Activated T-helper 2 cell treated with anti-CD3 and anti-CD28 coated beads, Interferon-gamma antibody, Interleukin-2, Interleukin-4, amounts not matched to agents 10 μg/mL and 5 μg/mL and 100 μg/mL, durations not matched to agents 14 hours and 24 hours and 36 hours (primary cell): ENCODE results near the gene ERFE. TPM values are rescaled to one million over a fixed set of nuclear protein-coding genes. Genes with fewer than 3 reads are reported as not detected.

Experiments
- DNase-seq: peaks from one replicate; pipeline ENCODE4 v3.0.0; 2021; ENCODE audit warnings: low spot score
- H3K27ac Mint-ChIP-seq: one replicate; pipeline ENCODE4 v1.8.0; 2021; ENCODE audit warnings: mixed read lengths
- H3K27me3 Mint-ChIP-seq: one replicate; pipeline ENCODE4 v1.8.0; 2021; ENCODE audit warnings: low read depth, mixed read lengths
- H3K36me3 Mint-ChIP-seq: one replicate; pipeline ENCODE4 v1.8.0; 2021; ENCODE audit warnings: low read depth, mixed read lengths
- H3K4me1 Mint-ChIP-seq: one replicate; pipeline ENCODE4 v1.8.0; 2021; ENCODE audit warnings: low read depth, mixed read lengths
- H3K4me3 Mint-ChIP-seq: one replicate; pipeline ENCODE4 v1.8.0; 2021; ENCODE audit warnings: low read depth, mild to moderate bottlenecking, moderate library complexity, mixed read lengths
- H3K9me3 Mint-ChIP-seq: one replicate; pipeline ENCODE4 v1.8.0; 2021; ENCODE audit warnings: mixed read lengths
- intact Hi-C: fragments of 100-400 bp; cut with micrococcal nuclease; formaldehyde crosslinking; loops from one replicate; pipeline ENCODE4 v1.15.1; 2023
- total RNA-seq: library from RNA; stranded (reverse); gene quantifications from 2 replicates; pipeline ENCODE4 v1.2.3, GENCODE V29; 2022

The ERFE gene
- total RNA-seq, 1 donor from 2014 or later, result 0.46 TPM

DNA sequence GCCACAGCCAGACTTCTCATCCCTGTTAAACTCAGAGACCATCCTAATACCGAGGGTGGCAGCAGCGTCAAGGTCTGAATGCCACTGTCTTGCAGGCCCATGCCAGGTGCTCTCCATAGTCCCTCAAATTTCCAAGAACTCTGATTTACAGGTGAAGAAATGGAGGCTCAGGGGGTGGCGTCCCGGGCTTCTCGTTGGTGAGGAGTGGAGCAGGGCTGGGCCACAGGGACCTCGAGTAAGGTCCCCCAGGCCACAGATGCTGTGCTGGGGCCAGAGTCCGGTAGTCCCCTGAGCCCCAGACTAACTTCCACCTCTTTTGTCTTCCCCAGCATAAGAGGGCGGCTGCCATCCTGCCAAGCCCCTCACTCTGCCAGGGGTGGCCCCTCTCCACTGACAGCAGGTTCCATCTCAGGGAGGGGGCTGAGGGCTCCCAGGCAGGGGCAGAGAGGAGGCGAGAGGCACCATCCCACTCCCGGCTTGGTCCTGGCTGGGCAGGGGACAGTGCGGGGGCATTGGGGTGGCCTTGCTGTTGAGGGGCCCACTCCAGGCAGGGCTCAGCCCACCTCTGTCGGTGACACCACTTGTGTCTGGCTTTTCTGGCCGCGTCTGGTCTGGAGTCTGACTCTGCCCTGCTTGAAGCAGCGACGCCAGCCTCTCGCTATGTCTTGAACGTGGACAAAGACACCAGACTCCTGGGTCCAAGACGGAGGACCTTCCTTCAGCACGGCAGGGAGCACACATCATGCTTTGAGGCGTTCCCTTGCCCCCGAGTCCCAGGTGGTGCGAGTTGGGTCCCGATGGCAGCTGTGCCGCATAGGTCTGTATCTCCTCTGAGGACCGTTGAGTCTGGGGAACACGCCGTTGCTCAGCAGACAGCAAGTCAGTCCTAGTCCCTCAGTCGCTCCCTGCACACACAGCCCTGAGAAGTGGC lies 36.2 kb upstream of the ERFE start:
- Mint-ChIP-seq H3K27ac (no peak overlapping the region), H3K27me3 (peaks cover 7% of the 10 kb centered on the region), H3K9me3 (no peaks in the 10 kb centered on the region), H3K36me3 (no peaks in the 10 kb centered on the region), H3K4me3 (no peak overlapping the region), H3K4me1 (no peaks in the 10 kb centered on the region)
- no peak for DNase-seq
- intact Hi-C loops, result no loop called here

DNA sequence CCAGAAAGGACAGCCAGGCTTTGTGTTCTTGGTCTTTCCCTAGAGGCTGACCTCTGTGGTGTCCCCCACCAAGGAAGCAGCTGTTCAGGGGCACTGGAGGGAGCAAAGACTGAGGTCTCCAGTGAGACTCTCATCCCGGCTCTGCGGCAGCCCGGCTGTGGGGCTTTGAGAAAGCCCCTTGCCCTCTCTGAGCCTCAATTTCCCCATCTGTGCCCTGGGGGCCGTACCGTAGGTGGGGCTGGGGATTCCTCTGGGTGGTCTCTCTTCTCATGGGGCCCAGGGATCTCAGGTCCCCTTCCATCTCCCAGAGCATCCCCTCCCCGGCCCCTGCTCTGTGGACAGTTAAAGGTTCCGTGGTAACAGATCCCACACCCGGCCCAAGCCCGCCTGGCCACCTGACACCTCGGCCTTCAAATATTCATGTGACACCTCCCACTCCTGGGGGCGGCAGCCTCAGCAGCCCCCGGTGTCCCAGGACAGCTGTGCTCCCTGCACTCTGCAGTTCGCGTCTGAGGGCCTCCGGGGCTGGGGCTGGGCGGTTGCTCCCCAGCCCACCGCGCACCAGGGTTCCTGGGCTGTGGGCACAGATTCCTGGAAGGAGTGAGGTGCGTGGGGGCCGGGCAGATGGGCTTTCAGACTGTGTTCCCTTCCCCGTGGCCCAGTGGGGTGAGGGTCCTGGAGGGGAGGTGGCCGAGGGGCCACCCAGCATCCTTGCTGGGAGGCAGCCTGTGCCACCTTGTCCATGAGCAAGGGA lies 35.4 kb upstream of the ERFE start:
- H3K27ac Mint-ChIP-seq, result no peak overlapping the region
- no peaks in the 10 kb centered on the region for H3K9me3 Mint-ChIP-seq
- H3K36me3 Mint-ChIP-seq, result no peaks in the 10 kb centered on the region
- peaks cover 4% of the 10 kb centered on the region for H3K27me3 Mint-ChIP-seq
- intact Hi-C loops, result no loop called here
- H3K4me3 Mint-ChIP-seq, result no peak overlapping the region
- H3K4me1 Mint-ChIP-seq, result no peaks in the 10 kb centered on the region
- DNase-seq, result no peak

DNA sequence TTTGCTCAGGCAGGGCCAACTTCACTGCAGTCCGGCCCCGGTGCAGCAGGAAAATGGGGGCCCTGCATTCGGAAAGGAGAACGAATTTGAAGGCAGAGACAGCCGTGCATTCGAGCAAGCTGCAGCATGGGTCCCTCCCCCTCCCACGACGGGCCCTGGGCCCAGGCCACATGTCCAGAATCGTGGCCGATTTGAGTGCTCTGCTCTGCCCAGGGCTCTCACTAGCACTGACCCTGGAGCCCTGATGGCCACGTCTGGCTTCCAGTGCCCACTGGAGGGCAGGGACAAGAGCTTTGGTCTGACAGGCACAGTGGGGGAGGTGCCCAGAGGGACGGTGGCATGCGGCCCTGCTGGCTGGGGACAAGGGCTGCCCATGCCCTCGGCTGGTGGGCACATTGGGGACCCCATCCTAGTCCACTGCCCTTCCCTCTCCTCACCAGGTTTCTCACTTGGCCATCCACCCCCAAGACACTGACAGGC lies 34.7 kb upstream of the ERFE start:
- DNase-seq, result no peak
- Mint-ChIP-seq H3K4me1 (no peaks in the 10 kb centered on the region), H3K9me3 (no peaks in the 10 kb centered on the region)

DNA sequence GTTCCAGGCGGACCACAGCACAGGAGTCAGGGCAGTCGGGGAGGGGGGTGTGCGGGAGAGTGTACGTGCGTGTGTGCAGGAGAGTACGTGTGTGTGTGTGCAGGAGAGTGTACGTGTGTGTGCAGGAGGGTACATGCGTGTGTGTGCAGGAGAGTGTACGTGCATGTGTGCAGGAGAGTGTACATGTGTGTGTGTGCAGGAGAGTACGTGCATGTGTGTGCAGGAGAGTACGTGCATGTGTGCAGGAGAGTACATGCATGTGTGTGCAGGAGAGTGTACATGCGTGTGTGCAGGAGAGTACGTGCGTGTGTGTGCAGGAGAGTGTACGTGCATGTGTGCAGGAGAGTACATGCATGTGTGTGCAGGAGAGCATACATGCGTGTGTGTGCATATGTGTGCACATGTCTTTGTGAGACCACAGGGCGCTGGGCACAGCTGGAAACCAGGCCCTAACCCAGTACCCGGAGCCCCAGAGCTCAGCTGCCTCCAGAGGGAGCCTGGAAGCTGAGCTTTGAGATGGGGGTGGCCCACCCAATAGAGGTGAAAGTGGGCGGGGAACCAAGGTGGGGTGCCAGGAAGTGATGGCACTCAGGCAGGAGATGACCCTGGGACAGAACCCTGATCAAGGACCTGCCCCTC lies 34.2 kb upstream of the ERFE start:
- no peaks in the 10 kb centered on the region for H3K27me3 Mint-ChIP-seq
- H3K36me3 Mint-ChIP-seq, result no peaks in the 10 kb centered on the region
- no peak overlapping the region for H3K27ac Mint-ChIP-seq
- no peak overlapping the region for H3K4me3 Mint-ChIP-seq
- no peaks in the 10 kb centered on the region for H3K9me3 Mint-ChIP-seq
- no peak for DNase-seq
- H3K4me1 Mint-ChIP-seq, result no peaks in the 10 kb centered on the region
- intact Hi-C loops, result no loop called here

More for the DNA sequence above, 34.7 kb upstream of the ERFE start:
- intact Hi-C loops, result no loop called here
- no peak overlapping the region for H3K27ac Mint-ChIP-seq
- H3K4me3 Mint-ChIP-seq, result no peak overlapping the region
- H3K27me3 Mint-ChIP-seq, result no peaks in the 10 kb centered on the region
- H3K36me3 Mint-ChIP-seq, result no peaks in the 10 kb centered on the region

DNA sequence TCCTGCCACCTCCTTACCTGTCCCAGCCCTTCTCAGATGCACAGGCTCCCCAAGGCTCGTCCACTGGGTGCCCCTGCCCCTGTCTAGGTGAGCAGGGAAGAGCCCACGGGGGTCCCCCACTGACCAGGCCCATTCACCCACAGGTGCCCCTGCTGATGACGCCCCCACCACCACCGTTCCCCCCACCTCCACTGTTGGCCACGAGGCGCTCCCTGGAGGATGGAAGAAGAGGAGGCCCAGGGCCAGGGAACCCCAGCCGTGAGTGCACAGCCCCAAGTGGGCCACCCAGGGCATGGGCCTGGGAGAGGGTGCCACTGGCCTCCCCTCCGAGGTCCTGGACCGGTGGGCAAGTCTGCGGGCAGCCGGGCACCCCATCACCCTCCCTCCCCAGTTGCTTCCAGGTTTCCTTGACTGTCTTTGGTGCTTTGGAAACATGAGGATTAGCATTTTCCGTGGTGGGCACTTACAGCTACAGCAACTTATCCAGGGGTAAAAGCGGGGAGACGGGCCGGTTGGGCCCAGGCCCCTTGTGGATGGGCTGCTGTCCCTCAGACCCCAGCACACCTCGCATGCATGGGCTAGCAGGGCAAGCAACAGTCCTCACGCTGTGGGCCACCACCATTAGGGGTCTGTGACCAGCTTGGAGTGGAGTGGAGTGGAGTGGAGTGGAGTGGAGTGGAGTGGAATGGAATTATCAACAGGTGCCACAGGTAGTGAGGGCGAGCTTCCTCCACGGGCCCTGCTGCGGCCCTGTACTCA lies 33.5 kb upstream of the ERFE start:
- no peaks in the 10 kb centered on the region for H3K4me1 Mint-ChIP-seq
- no peak overlapping the region for H3K4me3 Mint-ChIP-seq
- no peak overlapping the region for H3K27ac Mint-ChIP-seq
- DNase-seq, result no peak
- H3K9me3 Mint-ChIP-seq, result no peaks in the 10 kb centered on the region
- intact Hi-C loops, result no loop called here
- H3K27me3 Mint-ChIP-seq, result no peaks in the 10 kb centered on the region
- H3K36me3 Mint-ChIP-seq, result no peaks in the 10 kb centered on the region

DNA sequence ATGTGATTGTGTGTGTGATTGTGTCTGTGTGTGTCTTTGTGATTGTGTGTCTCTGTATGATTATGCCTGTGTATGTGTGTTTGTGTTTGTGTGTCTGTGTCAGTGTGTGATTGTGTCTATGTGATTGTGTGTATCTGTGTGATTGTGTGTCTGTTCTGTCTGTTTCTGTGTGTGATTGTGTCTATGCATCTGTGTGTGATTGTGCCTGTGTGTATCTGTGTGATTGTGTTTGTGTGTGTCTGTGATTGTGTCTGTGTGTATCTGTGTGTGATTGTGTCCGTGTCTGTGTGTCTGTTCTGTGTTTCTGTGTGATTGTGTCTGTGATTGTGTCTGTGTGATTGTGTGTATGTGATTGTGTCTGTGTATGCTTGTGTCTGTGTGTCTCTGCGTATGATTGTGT lies 32.4 kb upstream of the ERFE start:
- no peaks in the 10 kb centered on the region for H3K9me3 Mint-ChIP-seq
- H3K36me3 Mint-ChIP-seq, result no peaks in the 10 kb centered on the region
- DNase-seq, result no peak
- intact Hi-C loops, result no loop called here
- no peak overlapping the region for H3K27ac Mint-ChIP-seq
- H3K4me1 Mint-ChIP-seq, result no peaks in the 10 kb centered on the region
- H3K4me3 Mint-ChIP-seq, result no peak overlapping the region
- no peaks in the 10 kb centered on the region for H3K27me3 Mint-ChIP-seq

DNA sequence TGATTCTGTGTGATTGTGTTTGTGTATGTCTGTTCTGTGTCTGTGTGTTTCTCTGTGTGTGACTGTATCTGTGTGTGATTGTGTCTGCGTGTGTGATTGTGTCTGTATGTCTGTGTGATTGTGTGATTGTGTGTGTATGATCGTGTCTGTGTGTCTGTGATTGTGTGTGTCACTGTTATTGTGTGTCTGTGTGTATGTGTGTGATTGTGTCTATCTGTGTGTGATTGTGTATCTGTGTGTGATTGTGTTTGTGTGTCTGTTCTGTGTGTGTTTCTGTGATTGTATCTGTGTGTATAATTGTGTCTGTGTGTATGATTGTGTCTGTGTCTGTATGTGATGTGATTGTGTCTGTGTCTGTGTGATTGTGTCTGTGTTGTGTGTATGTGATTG lies 32.0 kb upstream of the ERFE start:
- intact Hi-C loops, result no loop called here
- H3K27me3 Mint-ChIP-seq, result no peaks in the 10 kb centered on the region
- no peak overlapping the region for H3K27ac Mint-ChIP-seq
- no peaks in the 10 kb centered on the region for H3K4me1 Mint-ChIP-seq
- no peak for DNase-seq
- H3K4me3 Mint-ChIP-seq, result no peak overlapping the region
- no peaks in the 10 kb centered on the region for H3K9me3 Mint-ChIP-seq
- no peaks in the 10 kb centered on the region for H3K36me3 Mint-ChIP-seq

DNA sequence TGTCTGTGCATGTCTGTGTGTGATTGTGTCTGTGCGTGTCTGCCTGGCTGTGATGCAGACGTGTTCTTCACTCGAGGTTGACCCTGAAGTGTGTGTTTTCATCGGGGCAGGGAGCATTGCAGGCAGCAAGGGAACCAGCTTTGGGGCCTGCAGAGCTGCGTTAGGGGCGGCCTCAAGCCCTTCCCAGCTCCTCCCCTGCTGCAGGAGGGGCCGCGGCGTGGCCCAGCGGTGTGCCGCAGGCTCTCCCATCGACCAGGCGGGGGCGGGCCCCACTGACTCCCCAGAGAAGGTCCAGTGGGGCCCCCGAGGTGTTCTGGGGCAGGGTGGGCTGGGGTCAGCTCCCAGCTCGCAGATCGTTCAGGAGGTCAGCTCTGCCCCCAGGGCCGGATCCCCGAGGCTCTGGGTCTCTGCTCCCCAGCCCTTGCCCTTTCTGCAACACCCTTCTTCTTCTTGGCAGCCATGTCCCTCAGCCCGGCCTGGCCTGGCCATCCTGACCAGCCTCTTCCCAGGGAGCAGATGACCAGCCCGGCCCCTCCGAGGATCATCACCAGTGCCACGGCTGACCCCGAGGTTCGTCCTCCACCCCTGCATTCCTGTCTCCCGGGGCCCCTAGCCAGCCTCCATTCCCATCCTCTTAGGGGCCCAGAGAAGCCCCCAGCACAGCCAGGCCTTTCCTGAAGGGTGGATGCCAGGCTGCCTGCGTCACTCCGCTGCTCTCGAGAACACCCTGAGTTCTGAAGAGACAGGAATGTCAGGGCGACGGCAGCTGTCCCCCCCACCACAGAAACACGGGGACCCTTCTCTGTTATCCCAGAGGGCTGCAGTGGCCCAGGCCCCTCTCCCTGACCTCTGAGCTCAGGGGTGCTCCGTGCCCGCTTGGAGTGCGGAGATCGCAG lies 31.4 kb upstream of the ERFE start:
- no peak overlapping the region for H3K4me3 Mint-ChIP-seq
- H3K4me1 Mint-ChIP-seq, result no peaks in the 10 kb centered on the region
- intact Hi-C loops, result no loop called here
- no peaks in the 10 kb centered on the region for H3K9me3 Mint-ChIP-seq
- H3K27me3 Mint-ChIP-seq, result no peaks in the 10 kb centered on the region
- H3K36me3 Mint-ChIP-seq, result no peaks in the 10 kb centered on the region
- DNase-seq, result no peak
- no peak overlapping the region for H3K27ac Mint-ChIP-seq

DNA sequence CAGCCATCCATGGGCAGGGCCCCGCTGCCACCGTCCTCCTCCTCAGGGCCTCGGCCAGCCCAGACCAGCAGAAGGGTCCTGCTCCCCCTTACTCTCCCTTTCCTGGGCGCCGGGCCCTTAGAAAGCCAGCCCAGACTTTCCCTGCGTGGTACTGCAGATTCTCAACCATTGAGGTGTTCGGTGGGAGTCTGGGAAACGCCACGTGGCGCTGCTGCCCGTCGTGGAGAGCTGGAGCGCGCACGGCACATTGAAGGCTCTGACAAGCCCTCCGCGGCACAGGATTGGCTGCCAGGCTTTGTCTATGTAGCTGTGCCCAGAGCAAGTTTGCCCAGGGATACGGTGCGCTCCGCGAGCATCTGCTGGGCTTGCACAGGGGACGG lies 30.7 kb upstream of the ERFE start:
- no peak overlapping the region for H3K4me3 Mint-ChIP-seq
- intact Hi-C loops, result no loop called here
- no peak for DNase-seq
- H3K9me3 Mint-ChIP-seq, result no peaks in the 10 kb centered on the region
- H3K27ac Mint-ChIP-seq, result no peak overlapping the region
- no peaks in the 10 kb centered on the region for H3K36me3 Mint-ChIP-seq
- H3K27me3 Mint-ChIP-seq, result no peaks in the 10 kb centered on the region
- H3K4me1 Mint-ChIP-seq, result no peaks in the 10 kb centered on the region

DNA sequence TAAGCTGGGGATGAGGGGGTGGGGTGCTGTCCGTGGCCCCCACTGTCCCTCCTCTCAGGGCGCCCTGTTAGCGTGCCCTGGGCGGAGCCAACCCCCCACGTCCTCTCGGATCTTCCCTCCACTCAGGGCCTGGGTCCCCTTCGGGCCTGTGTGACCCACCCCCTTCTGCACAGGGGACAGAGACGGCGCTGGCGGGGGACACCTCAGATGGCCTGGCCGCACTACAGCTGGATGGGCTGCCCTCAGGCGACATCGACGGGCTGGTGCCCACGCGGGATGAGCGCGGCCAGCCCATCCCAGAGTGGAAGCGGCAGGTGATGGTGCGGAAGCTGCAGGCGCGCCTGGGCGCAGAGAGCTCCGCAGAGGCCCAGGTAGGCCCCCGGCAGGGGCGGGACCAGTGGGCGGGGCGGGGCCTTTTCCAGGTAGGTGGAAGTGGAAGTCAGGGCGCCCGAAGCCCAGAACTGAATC lies 30.2 kb upstream of the ERFE start:
- intact Hi-C loops, result no loop called here
- Mint-ChIP-seq H3K27me3 (no peaks in the 10 kb centered on the region), H3K27ac (no peak overlapping the region), H3K36me3 (no peaks in the 10 kb centered on the region), H3K4me3 (no peak overlapping the region), H3K9me3 (no peaks in the 10 kb centered on the region), H3K4me1 (no peaks in the 10 kb centered on the region)
- no peak for DNase-seq

DNA sequence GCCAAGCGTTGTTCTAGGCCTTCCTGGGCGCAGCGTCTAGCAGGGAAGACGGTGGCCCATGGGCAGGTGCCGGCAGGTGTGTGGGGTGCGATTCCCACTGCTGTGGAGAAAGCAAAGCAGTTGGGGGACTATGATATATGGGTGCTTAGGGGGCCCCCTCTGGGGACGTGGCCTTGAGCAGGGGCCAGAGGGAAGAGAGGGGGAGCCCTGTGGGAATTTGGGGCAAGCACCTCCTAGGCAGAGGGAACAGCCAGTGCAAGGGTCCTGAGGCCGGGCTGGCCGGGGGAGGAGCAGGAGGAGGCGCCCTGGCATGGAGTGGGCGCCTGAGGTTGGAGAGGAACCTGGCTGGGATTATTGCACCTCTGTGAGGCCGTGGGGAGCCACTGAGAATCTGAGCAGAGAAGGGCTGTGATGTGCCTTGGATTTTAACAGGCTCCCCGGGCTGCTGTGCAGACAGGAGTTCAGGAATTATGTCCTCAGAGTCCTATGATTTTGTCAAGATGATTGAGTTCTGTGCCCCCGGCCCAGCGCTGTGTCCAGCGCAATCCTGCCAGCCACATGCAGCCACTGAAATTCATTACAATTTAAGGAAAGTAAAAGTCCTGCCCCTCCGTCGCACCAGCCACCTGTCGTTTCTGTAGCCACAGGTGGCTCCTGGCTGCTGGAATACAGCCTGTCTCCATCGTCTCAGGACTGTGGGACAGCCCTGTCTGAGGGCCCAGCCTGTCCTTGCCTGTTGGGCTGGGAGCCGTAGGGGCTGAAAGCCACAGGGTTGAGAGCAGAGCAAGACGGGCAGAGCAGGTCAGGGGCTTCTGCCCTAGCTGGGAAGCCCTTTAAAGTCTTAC lies 29.4 kb upstream of the ERFE start:
- no peaks in the 10 kb centered on the region for H3K36me3 Mint-ChIP-seq
- intact Hi-C loops, result no loop called here
- H3K4me3 Mint-ChIP-seq, result no peak overlapping the region
- DNase-seq, result no peak
- no peaks in the 10 kb centered on the region for H3K9me3 Mint-ChIP-seq
- no peaks in the 10 kb centered on the region for H3K4me1 Mint-ChIP-seq
- H3K27ac Mint-ChIP-seq, result no peak overlapping the region
- H3K27me3 Mint-ChIP-seq, result no peaks in the 10 kb centered on the region
